SKM-1 treated with dmso at 0.1 percent for 144 hours (cell line): ENCODE measurements around the gene SCYGR5.
"Not testable (repeated sequence)": the region's sequence is repeated elsewhere in the genome, so short reads cannot be mapped to it uniquely, and the experiment has no call there.

Source experiments
- DNase-seq: peaks from one replicate; lab custom pipeline; 2025; ENCODE audit not compliant: unreplicated experiment; lab: John Stamatoyannopoulos, UW

SCYGR5 gene

GRCh38 chr2:227666631-227667170 is at the start of gene SCYGR5:
SCYGR5 (plus strand) TSS chr2:227666804; CDS start chr2:227666804, 0 bp downstream.
- DNase-seq: not testable (repeated sequence)

DNA sequence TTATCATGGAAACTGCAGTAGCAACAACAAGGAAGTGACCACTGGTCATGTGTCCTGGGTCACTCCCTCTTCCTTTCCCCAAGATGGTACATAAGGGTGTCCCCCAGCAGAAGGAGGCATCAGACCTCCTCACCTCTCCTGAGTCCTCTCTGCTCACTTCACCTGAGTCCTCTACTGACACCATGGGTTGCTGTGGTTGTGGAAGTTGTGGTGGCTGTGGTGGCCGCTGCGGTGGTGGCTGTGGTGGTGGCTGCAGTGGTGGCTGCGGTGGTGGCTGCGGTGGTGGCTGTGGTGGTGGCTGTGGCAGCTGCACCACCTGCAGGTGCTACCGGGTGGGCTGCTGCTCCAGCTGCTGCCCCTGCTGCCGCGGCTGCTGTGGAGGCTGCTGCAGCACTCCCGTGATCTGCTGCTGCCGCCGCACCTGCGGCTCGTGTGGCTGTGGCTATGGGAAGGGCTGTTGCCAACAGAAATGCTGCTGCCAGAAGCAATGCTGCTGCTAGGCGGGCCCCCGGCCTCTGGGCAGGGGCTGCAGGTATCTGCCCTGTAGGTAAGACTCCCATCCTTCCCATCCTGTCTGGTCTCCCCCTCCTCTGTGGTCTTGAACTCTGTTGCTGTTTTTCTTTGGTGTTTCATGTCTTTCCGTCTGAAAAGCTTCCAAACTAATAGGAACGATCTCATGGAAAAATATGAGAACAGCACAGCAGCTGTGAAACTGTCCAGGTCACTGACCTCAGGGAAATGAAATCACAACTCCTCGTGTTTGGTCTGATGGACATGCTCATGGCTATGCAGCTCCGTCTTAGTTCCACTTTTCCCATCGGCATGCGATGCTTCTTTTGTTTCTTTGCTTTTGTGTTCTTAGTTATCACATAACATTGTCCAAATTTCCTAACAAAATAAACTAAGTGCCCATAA is 49.0 kb upstream of the SCYGR5 start, which contains the start of gene SCYGR4:
Gene SCYGR4, plus strand, starts transcription at position 183 of the 915 bp plus-strand sequence. Its CDS starts 0 bp downstream, at position 183.
- DNase-seq: no peak

DNA sequence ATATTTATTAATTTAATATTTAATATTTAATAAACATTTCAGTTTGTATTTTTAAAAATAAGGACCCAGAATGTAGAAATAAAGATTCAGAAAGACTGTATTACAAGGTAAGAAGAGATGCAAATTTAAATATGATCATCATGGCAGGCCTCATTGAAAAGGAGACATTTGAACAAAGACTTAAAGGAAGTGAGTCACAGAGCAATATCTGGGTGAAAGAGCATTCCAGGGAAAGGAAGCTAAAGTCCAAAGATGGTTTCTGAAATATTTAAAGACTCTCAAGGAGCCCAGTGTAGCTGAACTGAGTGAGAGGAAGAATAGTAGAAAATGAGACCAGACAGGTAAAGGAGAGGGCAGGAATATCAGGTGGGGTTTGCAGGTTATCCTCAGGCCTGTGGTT is 43.4 kb upstream of the SCYGR5 start:
- DNase-seq: no peak

DNA sequence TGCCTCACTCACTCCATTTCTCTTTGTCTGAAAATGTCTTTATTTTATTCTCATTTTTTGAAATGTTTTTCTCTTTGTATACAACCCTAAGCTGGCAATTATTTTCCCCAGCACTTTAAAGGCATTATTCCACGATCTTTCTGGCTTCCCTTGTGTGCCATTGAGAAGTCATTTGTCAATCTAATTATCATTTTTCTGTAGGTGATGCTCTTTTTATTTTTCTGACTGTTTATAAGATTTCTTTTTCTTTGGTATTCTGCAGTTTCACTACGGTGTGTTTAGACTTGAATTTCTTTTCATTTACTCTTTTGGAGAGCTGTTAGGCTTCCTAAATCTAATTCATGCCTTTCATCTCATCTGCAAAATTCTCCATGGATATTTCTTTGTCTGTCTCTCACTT is 41.2 kb upstream of the SCYGR5 start:
- DNase-seq: no peak

- DNase-seq: no peak
These were observed 39.9 kb upstream of the SCYGR5 start for GRCh38 chr2:227626580-227627151.

- DNase-seq: no peak
These were observed 38.8 kb upstream of the SCYGR5 start for GRCh38 chr2:227627769-227628168.

DNA sequence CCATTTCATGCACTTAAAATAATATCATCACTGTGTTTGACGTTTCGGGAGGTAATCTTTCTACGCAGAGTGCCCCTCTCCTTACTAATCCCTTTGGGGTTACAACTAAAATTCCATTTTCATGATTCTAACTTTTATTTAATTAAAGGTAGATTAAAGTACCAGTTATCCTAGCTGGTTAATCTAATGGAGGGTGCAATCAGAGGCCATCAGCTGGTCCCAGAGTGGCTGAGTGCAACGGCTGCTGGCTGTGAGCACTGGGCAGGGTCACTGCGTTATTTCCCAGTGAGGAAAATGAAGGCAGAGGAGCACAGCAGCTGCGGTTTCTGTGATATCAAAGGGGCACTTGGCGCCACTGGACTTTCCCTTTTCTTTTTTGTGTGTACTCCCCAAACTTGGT is 37.2 kb upstream of the SCYGR5 start:
- no peak for DNase-seq

DNA sequence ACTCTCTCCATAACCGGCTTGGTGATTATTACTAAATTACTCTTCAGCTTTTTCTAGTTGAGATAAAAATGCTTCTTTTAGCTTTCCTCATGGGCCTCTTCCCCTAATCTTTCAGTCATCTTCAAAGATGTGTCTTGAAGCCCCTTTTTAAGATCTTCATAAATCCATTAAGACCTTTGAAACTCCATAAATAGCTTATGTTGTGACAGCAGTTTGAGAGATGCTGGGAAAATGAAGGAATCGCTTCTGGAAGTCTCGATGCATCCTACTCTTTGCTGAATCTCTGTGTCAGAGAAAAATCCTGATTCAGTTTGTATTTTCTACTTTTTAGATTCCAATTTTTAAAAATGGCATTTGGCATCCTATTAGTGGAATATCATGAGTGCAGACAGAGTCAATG is 36.3 kb upstream of the SCYGR5 start:
- no peak for DNase-seq

DNA sequence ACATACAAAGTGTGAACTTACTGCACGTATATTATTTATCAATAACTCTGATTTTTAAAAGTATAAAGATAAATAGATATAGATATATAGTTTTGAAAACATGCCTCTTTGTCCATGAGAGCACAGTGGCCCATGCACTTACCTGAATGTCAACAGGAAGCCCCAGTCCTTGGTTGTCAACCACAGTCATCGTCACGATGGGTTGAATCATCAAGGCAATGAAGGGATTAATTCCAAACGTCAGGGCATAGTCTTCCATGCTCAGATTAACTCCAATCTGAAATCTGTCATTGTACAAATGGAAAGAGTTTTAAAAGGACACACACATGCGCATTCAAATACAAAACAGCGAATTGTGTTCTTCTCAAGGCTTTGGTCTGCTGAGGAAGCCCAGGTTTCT is 33.8 kb upstream of the SCYGR5 start:
- DNase-seq: no peak

GRCh38 chr2:227634201-227634600 is 32.4 kb upstream of the SCYGR5 start:
- no peak for DNase-seq

DNA sequence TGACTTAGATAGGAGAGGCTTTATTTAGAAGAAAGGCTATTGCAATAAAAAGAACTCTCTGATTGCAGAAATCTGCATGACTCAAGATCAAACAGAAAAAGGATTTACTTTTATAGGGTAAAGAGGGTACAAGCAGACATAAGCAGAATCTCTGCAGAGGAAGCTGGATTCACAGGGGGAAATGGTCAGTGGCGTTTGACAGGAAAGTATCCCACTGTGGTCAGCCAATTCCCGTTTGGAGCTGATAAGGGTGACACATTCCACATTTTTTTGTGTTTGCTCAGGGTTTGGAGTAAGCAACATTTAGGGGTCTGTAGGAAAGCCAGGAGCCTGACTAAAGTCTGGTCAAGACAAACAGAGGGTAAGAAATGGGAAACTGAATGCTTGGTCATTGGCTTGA is 23.9 kb upstream of the SCYGR5 start:
- DNase-seq: no peak

GRCh38 chr2:227643990-227644551 is 22.5 kb upstream of the SCYGR5 start:
- DNase-seq: no peak

DNA sequence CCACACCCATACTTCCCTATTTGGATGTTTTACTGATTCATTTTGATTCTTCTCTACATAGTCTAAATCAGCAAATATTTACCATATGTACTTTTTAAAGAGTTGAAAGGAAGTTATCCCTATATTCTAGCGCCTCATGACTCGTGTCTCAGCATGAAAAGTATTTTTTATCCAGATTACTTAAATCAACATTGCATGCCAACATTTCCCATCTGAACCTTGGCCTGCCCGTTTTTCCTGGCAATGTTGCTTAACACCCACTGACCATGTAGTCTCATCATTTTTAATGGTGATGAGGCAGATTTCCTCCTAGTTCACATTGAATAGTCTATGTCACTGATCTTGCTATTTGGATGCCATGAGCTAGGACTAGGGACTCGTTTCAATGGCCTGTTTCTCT is 13.2 kb upstream of the SCYGR5 start:
- no peak for DNase-seq

GRCh38 chr2:227654426-227654825 is 12.2 kb upstream of the SCYGR5 start:
- no peak for DNase-seq

GRCh38 chr2:227655454-227655853 is 11.2 kb upstream of the SCYGR5 start:
- DNase-seq: peak; percentile 35

GRCh38 chr2:227657199-227657845 is 9.3 kb upstream of the SCYGR5 start:
- DNase-seq: no peak

DNA sequence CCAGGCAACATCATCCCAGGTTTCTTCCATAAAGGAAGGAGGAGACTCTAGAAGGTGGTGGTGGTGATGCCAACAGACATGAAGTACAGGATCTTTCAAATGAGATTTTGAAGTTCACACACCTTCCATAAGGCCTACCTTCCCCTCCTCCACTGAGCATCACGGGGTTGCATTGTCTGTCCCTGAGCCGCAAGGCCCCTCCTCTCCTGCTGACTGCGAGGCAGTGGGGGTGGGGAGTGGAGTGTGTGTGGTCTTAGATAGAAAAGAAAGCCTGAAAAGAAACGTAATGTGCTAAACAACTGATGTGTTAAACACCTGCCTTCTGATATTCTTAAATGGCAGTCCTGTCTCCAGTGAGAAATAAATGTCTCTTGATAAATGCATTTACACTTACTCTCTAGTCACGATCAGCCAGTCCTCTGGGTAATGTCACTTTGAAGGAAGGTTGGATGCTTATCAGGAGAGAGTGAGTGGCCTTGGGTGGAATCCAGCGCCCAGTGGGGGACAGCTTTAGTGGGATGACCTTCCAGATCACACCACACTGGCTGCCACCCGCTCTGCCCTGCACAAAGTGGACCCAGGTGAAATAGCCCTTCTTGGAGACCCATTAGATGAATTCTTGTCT is 5.5 kb upstream of the SCYGR5 start:
- no peak for DNase-seq

DNA sequence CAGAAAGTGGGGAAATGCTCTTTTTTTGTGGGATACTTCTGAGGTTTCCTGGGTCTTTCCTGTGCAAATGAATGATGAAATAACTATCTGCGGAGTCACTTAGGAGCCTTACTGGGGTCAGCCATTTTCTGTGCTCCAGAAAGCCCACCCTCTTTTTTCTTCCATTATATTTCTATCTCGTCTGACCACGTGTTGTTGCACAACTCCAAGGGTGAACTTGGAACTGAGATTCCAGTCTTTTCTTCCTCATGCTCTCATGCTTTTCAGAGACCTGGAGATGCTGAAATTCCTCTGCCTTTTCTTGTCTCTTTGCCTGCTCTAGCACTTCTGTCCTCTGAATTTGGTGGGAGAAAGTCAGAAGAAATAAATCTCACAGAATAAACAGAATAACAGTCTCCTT is 4.8 kb upstream of the SCYGR5 start:
- no peak for DNase-seq

GRCh38 chr2:227665189-227665940 is 1.2 kb upstream of the SCYGR5 start:
- no peak for DNase-seq
